GM18873 (cell line): Measurements from ENCODE around the gene SPATA2.
"Not testable (repeated sequence)": the region's sequence is repeated elsewhere in the genome, so short reads cannot be mapped to it uniquely, and the experiment has no call there.

Experiments
- ATAC-seq: cut with Tn5 transposase; IDR thresholded peaks from one replicate; pipeline ENCODE4 v1.9.1; 2021; ENCODE audit warnings: mild to moderate bottlenecking, moderate library complexity, moderate number of reproducible peaks; ENCODE audit not compliant: unreplicated experiment, low FRiP score

The SPATA2 gene

GRCh38 chr20:49906101-49906604, 9.2 kb downstream of the SPATA2 start:
- ATAC-seq = no peak

GRCh38 chr20:49905415-49906091, 9.8 kb downstream of the SPATA2 start:
- no peak for ATAC-seq

GRCh38 chr20:49904440-49905214, 10.7 kb downstream of the SPATA2 start:
- no peak for ATAC-seq

GRCh38 chr20:49901588-49901987, 13.7 kb downstream of the SPATA2 start:
- no peak for ATAC-seq

- ATAC-seq = no peak
Measured at GRCh38 chr20:49899541-49900383, 15.6 kb downstream of the SPATA2 start.

DNA sequence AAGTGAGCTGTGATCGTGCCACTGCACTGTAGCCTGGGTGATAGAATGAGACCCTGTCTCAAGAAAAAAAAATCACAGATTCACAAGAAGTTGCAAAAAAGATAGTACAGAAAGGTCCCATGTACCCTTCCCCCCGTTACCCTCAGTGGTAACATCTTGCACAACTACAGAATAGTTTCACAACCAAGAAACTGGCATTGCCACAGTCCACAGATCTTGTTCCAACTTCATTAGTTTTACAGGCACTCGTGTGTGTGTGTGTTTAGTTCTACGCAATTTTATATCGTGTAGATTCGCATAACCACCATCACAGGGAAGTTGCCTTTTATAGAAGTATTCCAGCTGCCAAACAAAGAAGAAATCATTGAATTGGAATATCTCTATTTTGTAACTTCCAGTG, 19.1 kb downstream of the SPATA2 start:
- ATAC-seq = no peak

DNA sequence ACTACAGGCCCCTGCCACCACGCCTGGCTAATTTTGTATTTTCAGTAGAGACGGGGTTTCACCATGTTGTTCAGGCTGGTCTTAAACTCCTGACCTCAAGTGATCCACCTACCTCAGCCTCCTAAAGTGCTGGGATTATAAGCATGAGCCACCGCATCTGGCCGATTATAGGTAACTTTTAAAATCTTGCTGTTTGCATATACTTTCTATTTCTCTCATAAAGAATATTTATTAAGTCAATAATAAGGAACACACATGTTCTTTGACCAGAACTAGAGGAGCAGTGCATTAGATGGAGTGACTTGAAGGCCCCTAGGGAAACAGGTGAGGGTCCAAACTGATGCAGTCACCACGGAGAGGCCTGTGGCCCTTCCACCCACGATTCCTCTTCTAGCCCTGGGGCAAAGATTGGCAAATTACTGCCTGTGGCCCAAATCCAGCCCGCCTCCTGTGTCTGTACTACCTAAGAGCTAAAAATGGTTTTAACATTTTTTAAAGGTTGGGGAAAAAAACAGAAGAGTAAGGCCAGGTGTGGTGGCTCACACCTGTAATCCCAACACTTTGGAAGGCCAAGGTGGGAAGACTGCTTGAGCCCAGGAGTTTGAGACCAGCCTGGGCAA, 19.7 kb downstream of the SPATA2 start:
- not testable (repeated sequence) for ATAC-seq

- no peak for ATAC-seq
Measured at GRCh38 chr20:49894073-49894470, 21.3 kb downstream of the SPATA2 start.

DNA sequence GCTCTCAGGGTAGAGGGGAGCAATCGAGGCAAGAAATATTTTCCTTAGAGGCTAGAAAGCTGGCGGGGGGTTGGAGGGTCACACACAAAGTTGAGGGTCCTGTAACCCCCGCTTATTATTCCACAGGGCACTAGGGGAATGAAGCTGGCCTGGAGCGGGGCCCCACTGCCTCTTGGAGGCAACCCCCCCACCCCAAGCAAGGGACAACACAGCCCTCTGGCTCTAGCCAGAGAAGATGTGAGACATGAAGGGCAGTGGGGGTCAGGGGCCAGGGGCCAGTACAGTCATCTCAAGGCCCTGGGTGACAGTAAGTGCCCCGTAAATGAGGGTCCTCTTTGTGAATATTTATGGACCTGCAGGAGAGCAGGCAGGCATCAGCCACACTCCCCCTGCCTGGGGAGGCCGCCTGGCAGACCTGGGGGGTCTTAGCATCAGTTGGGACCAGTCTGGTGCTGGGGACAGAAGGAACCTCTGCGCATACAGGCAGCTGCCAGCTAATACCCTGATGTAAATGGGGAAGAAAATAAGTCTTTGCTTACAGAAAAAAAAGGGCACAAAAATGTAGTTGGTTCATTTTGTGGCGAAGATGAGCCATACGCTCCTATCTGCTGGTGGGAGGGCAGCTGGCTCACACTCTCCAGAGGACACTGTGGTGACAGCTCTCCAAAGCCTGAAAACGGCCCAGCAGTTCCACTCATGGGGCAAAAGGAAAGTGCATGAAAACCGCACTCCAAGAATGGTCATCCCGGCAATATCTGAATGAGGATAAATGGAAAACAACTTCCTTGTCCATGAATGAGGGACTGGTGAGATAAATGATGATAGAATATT, 21.9 kb downstream of the SPATA2 start:
- ATAC-seq = no peak

- ATAC-seq = no peak
Measured at GRCh38 chr20:49892817-49893216, 22.5 kb downstream of the SPATA2 start.

DNA sequence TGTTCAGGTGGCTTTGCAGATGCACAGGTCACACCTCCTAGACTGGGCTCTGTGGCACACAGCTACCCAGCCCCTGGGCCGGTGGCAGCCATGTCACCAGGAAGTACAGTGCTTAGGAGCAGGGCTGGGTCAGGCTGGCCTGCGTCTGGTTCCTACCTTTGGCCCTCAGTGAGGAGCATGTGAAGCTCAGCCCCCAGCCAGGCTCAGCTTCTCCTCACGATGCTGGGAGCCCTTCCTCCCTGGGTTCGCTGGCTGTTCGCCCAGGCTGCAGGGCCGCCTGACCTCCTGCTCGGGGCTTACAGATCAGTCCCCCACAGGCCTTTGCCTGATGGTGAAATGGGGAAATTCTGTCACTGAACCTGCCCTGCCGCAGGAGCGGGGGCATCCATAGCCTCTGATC, 23.1 kb downstream of the SPATA2 start:
- ATAC-seq = no peak

DNA sequence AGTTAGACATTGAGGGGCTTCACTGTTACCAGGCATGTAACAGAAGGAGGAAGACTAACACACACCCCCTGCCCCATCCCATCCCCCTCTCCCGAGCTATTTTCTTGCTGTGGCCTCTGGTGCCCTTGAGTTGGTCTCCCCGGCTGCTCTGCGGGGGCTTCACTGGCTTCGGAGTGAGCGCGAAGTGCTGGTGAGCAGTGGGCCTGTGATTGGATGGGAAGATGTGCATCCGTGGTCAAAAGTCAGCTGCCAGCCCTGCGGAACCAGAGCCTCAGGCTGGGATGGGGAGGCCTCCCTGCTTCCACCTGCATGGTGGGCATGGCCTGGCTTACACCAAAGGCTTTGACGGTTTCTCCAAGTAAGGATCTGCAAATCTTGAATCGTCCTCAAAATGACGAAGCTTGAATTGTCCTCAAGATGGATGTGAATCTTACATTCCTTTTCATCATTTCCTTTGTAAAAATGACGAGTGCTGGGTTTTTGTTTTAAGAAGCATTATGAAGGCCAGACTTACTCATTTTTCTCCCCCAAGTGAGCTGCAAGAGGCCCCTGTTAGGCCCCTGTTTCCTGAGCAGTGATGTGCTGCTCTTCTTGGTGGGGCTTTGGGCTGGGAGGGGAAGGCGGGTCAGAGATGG, 23.7 kb downstream of the SPATA2 start:
- ATAC-seq = no peak

DNA sequence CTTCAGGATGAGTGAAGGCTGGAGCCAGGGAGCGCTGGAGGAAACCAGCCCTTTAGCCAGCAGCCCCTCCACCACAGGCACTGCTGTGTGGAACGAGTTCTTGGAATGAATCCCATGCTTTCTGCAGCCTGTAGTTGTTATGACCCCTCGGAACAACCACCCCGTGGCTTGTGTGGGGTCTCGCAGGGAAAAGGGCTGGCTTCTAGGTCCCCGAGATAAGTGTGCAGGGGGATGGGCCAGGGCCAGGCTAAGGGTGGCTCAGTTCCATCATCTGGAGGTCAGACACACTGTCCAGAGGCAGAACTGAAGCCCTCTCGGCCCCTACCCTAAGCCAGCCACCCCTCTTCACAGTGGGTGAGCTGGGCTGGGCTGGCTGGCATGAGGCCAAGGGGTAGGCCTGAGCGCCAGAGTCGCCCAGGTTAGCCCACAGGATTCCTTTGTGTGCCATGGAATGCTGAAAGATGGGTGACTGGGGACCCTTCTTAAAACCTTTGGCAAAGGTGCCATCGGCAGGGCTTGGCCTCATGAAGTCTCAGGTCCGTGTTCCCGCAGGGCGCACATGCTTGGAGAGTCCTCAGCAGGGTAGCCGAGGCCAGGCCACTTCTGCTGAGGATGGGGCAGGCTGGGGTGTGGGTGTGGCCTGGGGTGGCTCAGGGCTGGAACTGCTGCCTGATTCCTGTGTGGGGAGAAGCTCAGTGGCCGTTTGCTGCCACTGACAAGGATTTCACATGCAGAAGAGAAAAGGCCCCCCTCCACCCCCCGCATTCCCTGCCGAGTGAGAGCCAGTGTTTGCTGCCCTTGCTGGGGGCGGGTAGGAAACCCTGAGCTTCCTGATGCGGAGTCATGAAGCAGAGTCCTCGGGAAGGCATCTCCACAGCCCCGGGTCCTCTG, 24.6 kb downstream of the SPATA2 start:
- ATAC-seq = no peak

DNA sequence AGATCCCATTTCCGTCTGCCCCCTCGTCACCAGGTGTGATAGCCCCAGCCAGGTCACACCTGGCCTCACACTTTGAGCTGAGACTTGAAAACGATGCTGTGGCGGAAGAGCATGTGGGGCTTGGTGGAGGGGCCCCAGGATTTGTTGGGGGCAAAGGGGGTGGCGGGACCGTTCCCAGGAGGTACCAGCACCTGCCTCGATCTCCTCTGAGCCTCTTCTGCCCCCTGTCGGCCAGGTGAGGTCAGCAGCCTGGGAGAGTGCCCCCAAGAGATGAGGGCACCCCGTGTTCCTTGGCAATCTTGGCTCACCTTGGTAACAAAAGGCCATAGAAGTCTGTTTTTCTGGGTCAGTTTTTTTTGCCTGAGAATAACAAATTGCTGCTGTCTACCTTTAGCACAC, 25.4 kb downstream of the SPATA2 start:
- no peak for ATAC-seq

- no peak for ATAC-seq
Measured at GRCh38 chr20:49889001-49889934, 26.1 kb downstream of the SPATA2 start.

DNA sequence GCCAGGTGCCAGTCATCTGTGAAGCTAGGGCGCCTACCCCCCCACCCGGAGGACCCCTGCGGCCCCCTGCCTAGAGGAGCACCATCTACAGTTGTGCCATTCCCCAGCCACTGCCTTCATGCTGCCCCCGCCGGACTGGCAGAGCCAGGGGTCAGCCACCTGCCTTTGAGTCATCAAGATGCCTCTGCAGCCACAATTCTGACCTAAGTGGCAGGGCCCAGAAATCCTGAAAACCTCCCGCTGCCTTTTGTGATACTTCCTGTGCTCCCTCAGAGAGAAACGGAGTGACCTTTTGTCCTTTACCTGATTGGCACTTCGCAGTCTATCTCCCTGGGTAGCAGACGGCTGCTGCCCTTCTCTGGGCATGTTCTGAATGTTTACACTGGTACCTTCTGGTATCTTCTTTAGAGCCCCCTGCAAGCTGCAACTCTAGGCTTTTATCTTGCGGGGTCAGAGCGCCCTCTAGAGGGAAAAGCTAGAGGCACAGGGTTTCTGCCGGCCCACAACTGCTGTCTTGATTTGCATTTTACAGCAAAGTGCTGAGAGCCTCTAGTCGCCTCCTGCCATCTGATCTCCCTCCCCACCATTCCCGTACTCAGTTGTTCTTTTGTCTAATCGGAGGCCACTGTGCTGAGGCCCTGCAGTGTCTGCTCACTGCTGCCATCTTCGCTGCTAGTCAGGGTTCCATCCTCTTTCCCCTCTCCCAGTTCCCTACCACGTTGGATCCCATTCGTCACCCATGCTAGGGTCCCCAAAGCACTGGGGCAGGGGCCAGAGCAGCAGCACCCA, 26.9 kb downstream of the SPATA2 start:
- ATAC-seq = no peak
